Nephron progenitor cell (in vitro differentiated cells): ENCODE data around the gene THEMIS2.
"Not testable (repeated sequence)": the region's sequence is repeated elsewhere in the genome, so short reads cannot be mapped to it uniquely, and the experiment has no call there.

Experiments
- DNase-seq: peaks from one replicate; pipeline ENCODE4 v3.0.0; 2021
- H3K27ac Mint-ChIP-seq: 2 replicates; pipeline ENCODE4 v1.8.0; 2021; ENCODE audit warnings: mild to moderate bottlenecking, moderate library complexity, mixed read lengths
- H3K27me3 Mint-ChIP-seq: 2 replicates; pipeline ENCODE4 v1.8.0; 2021; ENCODE audit warnings: mild to moderate bottlenecking, low read depth, mixed read lengths; ENCODE audit not compliant: poor library complexity
- H3K36me3 Mint-ChIP-seq: 2 replicates; pipeline ENCODE4 v1.8.0; 2021; ENCODE audit warnings: low read depth, mixed read lengths
- H3K4me1 Mint-ChIP-seq: 2 replicates; pipeline ENCODE4 v1.8.0; 2021; ENCODE audit warnings: mixed read lengths
- H3K4me3 Mint-ChIP-seq: 2 replicates; pipeline ENCODE4 v1.8.0; 2021; ENCODE audit warnings: mild to moderate bottlenecking, moderate library complexity, mixed read lengths
- H3K9me3 Mint-ChIP-seq: 2 replicates; pipeline ENCODE4 v1.8.0; 2021; ENCODE audit warnings: mild to moderate bottlenecking, moderate library complexity, mixed read lengths
- CTCF ChIP-seq: fragments of 200-600 bp; sonication (generic); IDR thresholded peaks from 2 replicates; pipeline ENCODE4 v1.5.0; 2021; ENCODE audit warnings: antibody characterized with exemption

Gene THEMIS2

GRCh38 chr1:27868556-27868931, 3.8 kb upstream of the THEMIS2 start:
- H3K27me3 Mint-ChIP-seq, result peaks cover 25% of the 10 kb centered on the region
- H3K4me1 Mint-ChIP-seq, result peaks cover 14% of the 10 kb centered on the region
- H3K9me3 Mint-ChIP-seq, result no peaks in the 10 kb centered on the region
- no peak for TF ChIP-seq CTCF
- H3K27ac Mint-ChIP-seq, result no peak overlapping the region
- no peaks in the 10 kb centered on the region for H3K36me3 Mint-ChIP-seq
- H3K4me3 Mint-ChIP-seq, result no peak overlapping the region
- DNase-seq, result no peak

GRCh38 chr1:27868932-27869718, 3.2 kb upstream of the THEMIS2 start:
- TF ChIP-seq CTCF, result no peak
- Mint-ChIP-seq H3K4me1 (peaks cover 14% of the 10 kb centered on the region), H3K4me3 (no peak overlapping the region), H3K27me3 (peaks cover 31% of the 10 kb centered on the region), H3K36me3 (no peaks in the 10 kb centered on the region), H3K27ac (no peak overlapping the region), H3K9me3 (no peaks in the 10 kb centered on the region)
- DNase-seq, result no peak

- H3K27me3 Mint-ChIP-seq, result peaks cover 32% of the 10 kb centered on the region
- H3K9me3 Mint-ChIP-seq, result no peaks in the 10 kb centered on the region
- no peak overlapping the region for H3K27ac Mint-ChIP-seq
- no peak overlapping the region for H3K4me3 Mint-ChIP-seq
- no peaks in the 10 kb centered on the region for H3K36me3 Mint-ChIP-seq
- peaks cover 14% of the 10 kb centered on the region for H3K4me1 Mint-ChIP-seq
- DNase-seq, result no peak
- TF ChIP-seq CTCF, result no peak
These were observed 2.6 kb upstream of the THEMIS2 start for GRCh38 chr1:27869719-27870085.

GRCh38 chr1:27871076-27871475, 1.3 kb upstream of the THEMIS2 start:
- not testable (repeated sequence) for DNase-seq, H3K36me3 Mint-ChIP-seq, H3K4me3 Mint-ChIP-seq, H3K9me3 Mint-ChIP-seq, H3K27ac Mint-ChIP-seq
- H3K27me3 Mint-ChIP-seq, result peaks cover 32% of the 10 kb centered on the region
- peaks cover 14% of the 10 kb centered on the region for H3K4me1 Mint-ChIP-seq

- no peak overlapping the region for H3K27ac Mint-ChIP-seq
- no peak for TF ChIP-seq CTCF
- H3K27me3 Mint-ChIP-seq, result peaks cover 29% of the 10 kb centered on the region
- H3K36me3 Mint-ChIP-seq, result no peaks in the 10 kb centered on the region
- peaks cover 6% of the 10 kb centered on the region for H3K4me1 Mint-ChIP-seq
- peak overlapping the region; percentile 84 for H3K4me3 Mint-ChIP-seq
- peak; percentile 35 for DNase-seq
- no peaks in the 10 kb centered on the region for H3K9me3 Mint-ChIP-seq
These were observed 633 bp downstream of the THEMIS2 start for GRCh38 chr1:27872802-27873551.

GRCh38 chr1:27873671-27874384, 1.5 kb downstream of the THEMIS2 start:
- TF ChIP-seq CTCF, result no peak
- Mint-ChIP-seq H3K27me3 (peaks cover 29% of the 10 kb centered on the region), H3K36me3 (no peaks in the 10 kb centered on the region), H3K27ac (no peak overlapping the region), H3K4me1 (peaks cover 10% of the 10 kb centered on the region), H3K4me3 (peak overlapping the region; percentile 34), H3K9me3 (no peaks in the 10 kb centered on the region)
- DNase-seq, result no peak
